Esophagus squamous epithelium (tissue), 5 donors: ENCODE results near the gene TLDC2. TPM values are rescaled to one million over a fixed set of nuclear protein-coding genes. Genes with fewer than 3 reads are reported as not detected.

Experiments used
- DNase-seq: peaks from one replicate; lab custom pipeline; 2025; lab: John Stamatoyannopoulos, UW
- H3K27ac ChIP-seq, 4 donors: fragments of 200-600 bp; sonication (generic); one replicate each; pipeline ENCODE4 v1.5.1; 2016 to 2019; ENCODE audit warnings: mild to moderate bottlenecking in 1 of 4
- H3K27me3 ChIP-seq, 4 donors: fragments of 200-600 bp; sonication (generic); 1 replicate in 3 of 4; 2 replicates in 1 of 4; pipeline versions ENCODE4 v1.5.1 to v1.6.0; 2017 to 2021; ENCODE audit warnings: antibody characterized with exemption in 1 of 4
- H3K36me3 ChIP-seq, 3 donors: fragments of 200-600 bp; sonication (generic); one replicate each; pipeline ENCODE4 v1.5.1; 2016 to 2019
- H3K4me1 ChIP-seq, 3 donors: fragments of 200-600 bp; sonication (generic); one replicate each; pipeline ENCODE4 v1.5.1; 2017 to 2019
- H3K4me3 ChIP-seq, 4 donors: fragments of 200-600 bp; sonication (generic); 1 replicate in 3 of 4; 2 replicates in 1 of 4; pipeline ENCODE4 v1.5.1; 2016 to 2019; ENCODE audit warnings: mild to moderate bottlenecking in 2 of 4, moderate library complexity in 1 of 4
- H3K9me3 ChIP-seq, 3 donors: fragments of 200-600 bp; sonication (generic); one replicate each; pipeline ENCODE4 v1.5.1; 2016 to 2019
- POLR2A ChIP-seq, 4 donors: fragments of 450-650 bp; IDR thresholded peaks; one replicate each; pipeline ENCODE4 v1.6.1; 2017; ENCODE audit warnings: antibody characterized with exemption in 4 of 4, mild to moderate bottlenecking in 4 of 4, moderate library complexity in 3 of 4
- WGBS, 2 donors: methylation state at CpG; one replicate each; pipeline ENCODE4 v1.1.5; 2018; 5-methylcytosine and 5-hydroxymethylcytosine counted together
- intact Hi-C: fragments of 100-400 bp; cut with DNase I; formaldehyde crosslinking; loops from one replicate; pipeline ENCODE4 v1.15.0; 2022
- total RNA-seq, 4 donors: library from RNA; depleted of rRNA; stranded (reverse); fragments of >200 nt; gene quantifications; one replicate each; pipeline ENCODE4 v1.1.0, GENCODE V29; 2016
- TF ChIP-seq, protein P1 (sequence below), 6 experiments: fragments of 450-650 bp in 4 of 6; fragments of 200-600 bp in 2 of 6; sonication (generic) in 2 of 6; IDR thresholded peaks; one replicate each; pipeline ENCODE4 v1.5.1; 2016 to 2019; ENCODE audit warnings: antibody characterized with exemption in 6 of 6, mild to moderate bottlenecking in 4 of 6, moderate library complexity in 4 of 6
- donor health status: DM: yes; HTN: yes; CAD: no.

The TLDC2 gene
- total RNA-seq, 4 donors from 2014 or later: 0.53 to 1.1 TPM; not detected in 2

- Histone ChIP-seq H3K27me3 (no peaks in the 10 kb centered on the region), H3K4me1 (peaks cover 34 to 85% (median 75%) of the 10 kb centered on the region in 3 donors), H3K9me3 (no peaks in the 10 kb centered on the region), H3K36me3 (no peaks in the 10 kb centered on the region), H3K4me3 (no peak overlapping the region), H3K27ac (peak overlapping the region; percentile 44 to 95 (median 86))
- intact Hi-C loops: no loop called here
- TF ChIP-seq, protein P1, sequence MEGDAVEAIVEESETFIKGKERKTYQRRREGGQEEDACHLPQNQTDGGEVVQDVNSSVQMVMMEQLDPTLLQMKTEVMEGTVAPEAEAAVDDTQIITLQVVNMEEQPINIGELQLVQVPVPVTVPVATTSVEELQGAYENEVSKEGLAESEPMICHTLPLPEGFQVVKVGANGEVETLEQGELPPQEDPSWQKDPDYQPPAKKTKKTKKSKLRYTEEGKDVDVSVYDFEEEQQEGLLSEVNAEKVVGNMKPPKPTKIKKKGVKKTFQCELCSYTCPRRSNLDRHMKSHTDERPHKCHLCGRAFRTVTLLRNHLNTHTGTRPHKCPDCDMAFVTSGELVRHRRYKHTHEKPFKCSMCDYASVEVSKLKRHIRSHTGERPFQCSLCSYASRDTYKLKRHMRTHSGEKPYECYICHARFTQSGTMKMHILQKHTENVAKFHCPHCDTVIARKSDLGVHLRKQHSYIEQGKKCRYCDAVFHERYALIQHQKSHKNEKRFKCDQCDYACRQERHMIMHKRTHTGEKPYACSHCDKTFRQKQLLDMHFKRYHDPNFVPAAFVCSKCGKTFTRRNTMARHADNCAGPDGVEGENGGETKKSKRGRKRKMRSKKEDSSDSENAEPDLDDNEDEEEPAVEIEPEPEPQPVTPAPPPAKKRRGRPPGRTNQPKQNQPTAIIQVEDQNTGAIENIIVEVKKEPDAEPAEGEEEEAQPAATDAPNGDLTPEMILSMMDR (IDR thresholded peaks at IDR 0.05): no peak
- TF ChIP-seq POLR2A (IDR thresholded peaks at IDR 0.05): no peak
- 69 to 72% methylated on average over 14 to 15 of the region's 18 CpGs for WGBS, 2 donors
- DNase-seq: no peak
Measured at GRCh38 chr20:36847009-36847709, 28.8 kb upstream of the TLDC2 start.

- no peaks in the 10 kb centered on the region for H3K36me3 ChIP-seq
- TF ChIP-seq, protein P1 (IDR thresholded peaks at IDR 0.05): no peak
- no peak for TF ChIP-seq POLR2A (IDR thresholded peaks at IDR 0.05)
- no peaks in the 10 kb centered on the region for H3K27me3 ChIP-seq
- DNase-seq: no peak
- H3K4me3 ChIP-seq: no peak overlapping the region
- peak overlapping the region; percentile 44 to 95 (median 86) for H3K27ac ChIP-seq
- 67 to 69% methylated on average over 1 of the region's 1 CpG for WGBS, 2 donors
- peaks cover 34 to 85% (median 76%) of the 10 kb centered on the region in 3 donors for H3K4me1 ChIP-seq
- H3K9me3 ChIP-seq: no peaks in the 10 kb centered on the region
- intact Hi-C loops: no loop called here
Measured at GRCh38 chr20:36847710-36848040, 28.3 kb upstream of the TLDC2 start.

GRCh38 chr20:36848078-36848660 is 27.8 kb upstream of the TLDC2 start:
- no peaks in the 10 kb centered on the region for H3K27me3 ChIP-seq
- DNase-seq: no peak
- peaks cover 30 to 85% (median 74%) of the 10 kb centered on the region in 3 donors for H3K4me1 ChIP-seq
- no peaks in the 10 kb centered on the region for H3K36me3 ChIP-seq
- H3K4me3 ChIP-seq: no peak overlapping the region
- no peaks in the 10 kb centered on the region for H3K9me3 ChIP-seq
- TF ChIP-seq POLR2A (IDR thresholded peaks at IDR 0.05): no peak
- TF ChIP-seq, protein P1 (IDR thresholded peaks at IDR 0.05): no peak
- H3K27ac ChIP-seq: peak overlapping the region; percentile 44 to 94 (median 86)
- 43 to 53% methylated on average over 1 to 5 of the region's 6 CpGs for WGBS, 2 donors
- intact Hi-C loops: no loop called here

GRCh38 chr20:36848677-36849076 is 27.3 kb upstream of the TLDC2 start:
- no peak for DNase-seq
- no peaks in the 10 kb centered on the region for H3K36me3 ChIP-seq
- H3K27ac ChIP-seq: peak overlapping the region; percentile 44 to 94 (median 86)
- peaks cover 26 to 85% (median 74%) of the 10 kb centered on the region in 3 donors for H3K4me1 ChIP-seq
- no peak for TF ChIP-seq POLR2A (IDR thresholded peaks at IDR 0.05)
- TF ChIP-seq, protein P1 (IDR thresholded peaks at IDR 0.05): no peak
- H3K9me3 ChIP-seq: no peaks in the 10 kb centered on the region
- H3K27me3 ChIP-seq: no peaks in the 10 kb centered on the region
- intact Hi-C loops: no loop called here
- no peak overlapping the region for H3K4me3 ChIP-seq

- H3K36me3 ChIP-seq: no peaks in the 10 kb centered on the region
- no peaks in the 10 kb centered on the region for H3K9me3 ChIP-seq
- DNase-seq: no peak
- WGBS, 2 donors: 69 to 79% methylated on average over 6 to 9 of the region's 9 CpGs
- H3K4me3 ChIP-seq: no peak overlapping the region
- intact Hi-C loops: no loop called here
- peaks cover 29 to 85% (median 75%) of the 10 kb centered on the region in 3 donors for H3K4me1 ChIP-seq
- H3K27me3 ChIP-seq: no peaks in the 10 kb centered on the region
- H3K27ac ChIP-seq: peak overlapping the region; percentile 40 to 94 (median 86)
- TF ChIP-seq, protein P1 (IDR thresholded peaks at IDR 0.05): no peak
- TF ChIP-seq POLR2A (IDR thresholded peaks at IDR 0.05): no peak
Measured at GRCh38 chr20:36849333-36850065, 26.4 kb upstream of the TLDC2 start.
